GM10266 (cell line): ENCODE data around the gene IFNG-AS1.

Experiments
- DNase-seq: peaks from one replicate; pipeline ENCODE4 v3.0.0; 2012; ENCODE audit errors: extremely low spot score
- TF ChIP-seq, protein P1 (sequence below): IDR thresholded peaks from 2 replicates; pipeline ENCODE4 v1.5.1; 2012; ENCODE audit warnings: mild to moderate bottlenecking, low read depth; ENCODE audit not compliant: control insufficient read depth, insufficient read depth; ENCODE audit errors: missing control alignments

The IFNG-AS1 gene

DNA sequence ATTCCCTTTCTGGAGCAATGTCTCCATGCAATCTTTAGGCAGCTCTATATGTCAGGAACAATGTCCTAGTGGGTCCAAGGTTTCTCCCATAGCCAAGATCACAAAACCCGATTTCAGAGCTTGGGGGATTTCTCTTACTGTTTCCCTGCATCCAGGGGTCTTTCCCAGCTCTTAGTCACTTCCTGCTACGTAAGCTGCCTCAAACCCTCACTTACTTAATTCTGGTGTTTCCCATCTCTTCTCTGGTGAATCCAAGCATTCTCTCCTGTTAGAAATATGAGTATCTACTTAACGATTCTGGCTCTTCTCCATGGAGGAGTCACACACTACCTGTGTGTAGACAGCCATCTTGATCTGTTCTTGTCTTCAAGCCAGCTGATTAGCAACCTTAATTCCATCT, 80.0 kb downstream of the IFNG-AS1 start:
- no peak for DNase-seq
- TF ChIP-seq, protein P1, sequence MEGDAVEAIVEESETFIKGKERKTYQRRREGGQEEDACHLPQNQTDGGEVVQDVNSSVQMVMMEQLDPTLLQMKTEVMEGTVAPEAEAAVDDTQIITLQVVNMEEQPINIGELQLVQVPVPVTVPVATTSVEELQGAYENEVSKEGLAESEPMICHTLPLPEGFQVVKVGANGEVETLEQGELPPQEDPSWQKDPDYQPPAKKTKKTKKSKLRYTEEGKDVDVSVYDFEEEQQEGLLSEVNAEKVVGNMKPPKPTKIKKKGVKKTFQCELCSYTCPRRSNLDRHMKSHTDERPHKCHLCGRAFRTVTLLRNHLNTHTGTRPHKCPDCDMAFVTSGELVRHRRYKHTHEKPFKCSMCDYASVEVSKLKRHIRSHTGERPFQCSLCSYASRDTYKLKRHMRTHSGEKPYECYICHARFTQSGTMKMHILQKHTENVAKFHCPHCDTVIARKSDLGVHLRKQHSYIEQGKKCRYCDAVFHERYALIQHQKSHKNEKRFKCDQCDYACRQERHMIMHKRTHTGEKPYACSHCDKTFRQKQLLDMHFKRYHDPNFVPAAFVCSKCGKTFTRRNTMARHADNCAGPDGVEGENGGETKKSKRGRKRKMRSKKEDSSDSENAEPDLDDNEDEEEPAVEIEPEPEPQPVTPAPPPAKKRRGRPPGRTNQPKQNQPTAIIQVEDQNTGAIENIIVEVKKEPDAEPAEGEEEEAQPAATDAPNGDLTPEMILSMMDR: no peak
